ENCODE data around the gene SLC9A9. TPM values are rescaled to one million over a fixed set of nuclear protein-coding genes. Genes with fewer than 3 reads are reported as not detected.
A peak's percentile ranks its signal among the peaks of the same experiment; 100 is the strongest.

SLC9A9 gene
- total RNA-seq, 6 experiments from 2014 or later: 0.10 to 0.55 (median 0.33) TPM; not detected in 2

GRCh38 chr3:143851331-143852017 is 3.2 kb upstream of the SLC9A9 start:
- H3K4me1 Mint-ChIP-seq (ENCODE audit: low read depth): no peaks in the 10 kb centered on the region; the same call in 1 of the 2 replicates
- H3K4me3 Mint-ChIP-seq: no peak overlapping the region
- H3K27me3 Mint-ChIP-seq (ENCODE audit: insufficient read depth): no peaks in the 10 kb centered on the region; the same call in none of the 2 replicates
- H3K36me3 Mint-ChIP-seq (ENCODE audit: low read depth): no peaks in the 10 kb centered on the region
- peaks cover 14% of the 10 kb centered on the region for H3K9me3 Mint-ChIP-seq
- no peak for TF ChIP-seq CTCF (IDR thresholded peaks at IDR 0.05)
- H3K27ac Mint-ChIP-seq: no peak overlapping the region
- DNase-seq: no peak

GRCh38 chr3:143850877-143851276 is 2.6 kb upstream of the SLC9A9 start:
- no peaks in the 10 kb centered on the region; the same call in none of the 2 replicates for H3K27me3 Mint-ChIP-seq (ENCODE audit: insufficient read depth)
- no peaks in the 10 kb centered on the region for H3K36me3 Mint-ChIP-seq (ENCODE audit: low read depth)
- H3K9me3 Mint-ChIP-seq: peaks cover 8% of the 10 kb centered on the region
- H3K27ac Mint-ChIP-seq: no peak overlapping the region
- DNase-seq: no peak
- H3K4me1 Mint-ChIP-seq (ENCODE audit: low read depth): no peaks in the 10 kb centered on the region; the same call in 1 of the 2 replicates
- no peak overlapping the region for H3K4me3 Mint-ChIP-seq
- no peak for TF ChIP-seq CTCF (IDR thresholded peaks at IDR 0.05)

- no peaks in the 10 kb centered on the region; the same call in 1 of the 2 replicates for H3K4me1 Mint-ChIP-seq (ENCODE audit: low read depth)
- H3K9me3 Mint-ChIP-seq: peaks cover 3% of the 10 kb centered on the region
- H3K27ac Mint-ChIP-seq: no peak overlapping the region
- DNase-seq: peak; percentile 16
- no peaks in the 10 kb centered on the region for H3K36me3 Mint-ChIP-seq (ENCODE audit: low read depth)
- H3K27me3 Mint-ChIP-seq (ENCODE audit: insufficient read depth): no peaks in the 10 kb centered on the region; the same call in none of the 2 replicates
- no peak for TF ChIP-seq CTCF (IDR thresholded peaks at IDR 0.05)
- H3K4me3 Mint-ChIP-seq: no peak overlapping the region
Observed at GRCh38 chr3:143849854-143850549, 1.7 kb upstream of the SLC9A9 start.

GRCh38 chr3:143848704-143849103 is 436 bp upstream of the SLC9A9 start:
- Mint-ChIP-seq H3K4me1 (ENCODE audit: low read depth) (no peaks in the 10 kb centered on the region; the same call in 1 of the 2 replicates), H3K4me3 (peak overlapping the region; percentile 88), H3K36me3 (ENCODE audit: low read depth) (no peaks in the 10 kb centered on the region), H3K9me3 (no peaks in the 10 kb centered on the region), H3K27me3 (ENCODE audit: insufficient read depth) (no peaks in the 10 kb centered on the region; the same call in none of the 2 replicates), H3K27ac (no peak overlapping the region)
- no peak for TF ChIP-seq CTCF (IDR thresholded peaks at IDR 0.05)
- no peak for DNase-seq

- H3K4me1 Mint-ChIP-seq (ENCODE audit: low read depth): no peaks in the 10 kb centered on the region
- H3K27me3 Mint-ChIP-seq (ENCODE audit: insufficient read depth): no peaks in the 10 kb centered on the region
Observed at GRCh38 chr3:143843587-143843986, 4.7 kb downstream of the SLC9A9 start.

More at GRCh38 chr3:143843587-143843986, 4.7 kb downstream of the SLC9A9 start:
- no peak overlapping the region for H3K27ac Mint-ChIP-seq
- no peak for DNase-seq
- H3K36me3 Mint-ChIP-seq (ENCODE audit: low read depth): no peaks in the 10 kb centered on the region
- H3K9me3 Mint-ChIP-seq: peaks cover 4% of the 10 kb centered on the region
- TF ChIP-seq CTCF (IDR thresholded peaks at IDR 0.05): no peak
- no peak overlapping the region for H3K4me3 Mint-ChIP-seq
